Ishikawa (cell line): ENCODE measurements around the gene TTC27.

Experiments
- CEBPB ChIP-seq: IDR thresholded peaks from 2 replicates; pipeline ENCODE4 v1.6.1; 2012
- CREB1 ChIP-seq: IDR thresholded peaks from 2 replicates; pipeline ENCODE4 v1.6.1; 2012; ENCODE audit warnings: low read depth
- FOXM1 ChIP-seq: IDR thresholded peaks from 2 replicates; pipeline ENCODE4 v1.6.1; 2012; ENCODE audit warnings: low read depth, borderline replicate concordance
- RAD21 ChIP-seq: IDR thresholded peaks from 2 replicates; pipeline ENCODE4 v1.6.1; 2012; ENCODE audit warnings: low read depth
- TAF1 ChIP-seq: IDR thresholded peaks from 2 replicates; pipeline ENCODE4 v1.6.1; 2012; ENCODE audit warnings: low read depth, mild to moderate bottlenecking
- TCF12 ChIP-seq: IDR thresholded peaks from 2 replicates; pipeline ENCODE4 v1.6.1; 2012; ENCODE audit warnings: low read depth
- YY1 ChIP-seq: IDR thresholded peaks from 2 replicates; pipeline ENCODE4 v1.6.1; 2012; ENCODE audit warnings: low read depth
- ZBTB7A ChIP-seq: IDR thresholded peaks from 2 replicates; pipeline ENCODE4 v1.6.1; 2012; ENCODE audit warnings: low read depth
- TF ChIP-seq, protein P1 (sequence below): IDR thresholded peaks from 2 replicates; pipeline ENCODE4 v1.6.1; 2012
- TF ChIP-seq, protein P2 (sequence below): IDR thresholded peaks from 2 replicates; pipeline ENCODE4 v1.6.1; 2012
- TF ChIP-seq, protein P3 (sequence below): IDR thresholded peaks from 2 replicates; pipeline ENCODE4 v1.6.1; 2012; ENCODE audit warnings: low read depth, mild to moderate bottlenecking

DNA sequence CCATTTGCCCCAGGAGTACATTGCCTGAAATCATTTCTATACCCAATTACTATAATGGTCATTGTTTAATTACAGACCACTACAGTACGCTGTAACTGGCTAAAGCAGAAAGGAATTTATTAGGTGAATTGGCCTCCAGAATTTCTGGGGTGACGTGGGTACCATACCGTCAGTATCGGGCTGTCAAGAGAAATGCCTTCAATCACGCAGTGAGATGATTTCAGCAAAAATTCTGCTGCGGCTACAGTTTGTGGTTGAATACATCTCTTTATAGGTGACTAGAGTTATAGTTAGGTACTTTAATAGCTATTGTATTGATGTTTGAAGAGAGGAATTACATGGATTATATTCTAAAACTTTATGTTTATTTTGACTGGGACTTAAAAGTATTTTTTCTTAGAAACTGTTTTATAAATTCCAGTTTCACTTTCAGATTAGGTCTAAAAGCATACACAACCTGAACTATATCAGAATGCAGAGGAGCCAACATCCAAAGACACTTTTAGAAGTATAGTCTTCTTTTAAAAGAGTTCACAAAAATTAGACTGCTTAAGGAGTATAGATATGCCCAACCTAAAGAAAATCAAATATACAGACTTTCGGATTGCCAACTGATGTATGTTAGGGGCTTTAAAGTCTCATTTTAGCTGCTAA, 128.4 kb downstream of the TTC27 start:
- TF ChIP-seq, protein P1, sequence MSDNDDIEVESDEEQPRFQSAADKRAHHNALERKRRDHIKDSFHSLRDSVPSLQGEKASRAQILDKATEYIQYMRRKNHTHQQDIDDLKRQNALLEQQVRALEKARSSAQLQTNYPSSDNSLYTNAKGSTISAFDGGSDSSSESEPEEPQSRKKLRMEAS, result no peak
- TF ChIP-seq, protein P2, sequence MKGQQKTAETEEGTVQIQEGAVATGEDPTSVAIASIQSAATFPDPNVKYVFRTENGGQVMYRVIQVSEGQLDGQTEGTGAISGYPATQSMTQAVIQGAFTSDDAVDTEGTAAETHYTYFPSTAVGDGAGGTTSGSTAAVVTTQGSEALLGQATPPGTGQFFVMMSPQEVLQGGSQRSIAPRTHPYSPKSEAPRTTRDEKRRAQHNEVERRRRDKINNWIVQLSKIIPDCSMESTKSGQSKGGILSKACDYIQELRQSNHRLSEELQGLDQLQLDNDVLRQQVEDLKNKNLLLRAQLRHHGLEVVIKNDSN, result no peak
- no peak for TF ChIP-seq RAD21
- TF ChIP-seq, protein P3, sequence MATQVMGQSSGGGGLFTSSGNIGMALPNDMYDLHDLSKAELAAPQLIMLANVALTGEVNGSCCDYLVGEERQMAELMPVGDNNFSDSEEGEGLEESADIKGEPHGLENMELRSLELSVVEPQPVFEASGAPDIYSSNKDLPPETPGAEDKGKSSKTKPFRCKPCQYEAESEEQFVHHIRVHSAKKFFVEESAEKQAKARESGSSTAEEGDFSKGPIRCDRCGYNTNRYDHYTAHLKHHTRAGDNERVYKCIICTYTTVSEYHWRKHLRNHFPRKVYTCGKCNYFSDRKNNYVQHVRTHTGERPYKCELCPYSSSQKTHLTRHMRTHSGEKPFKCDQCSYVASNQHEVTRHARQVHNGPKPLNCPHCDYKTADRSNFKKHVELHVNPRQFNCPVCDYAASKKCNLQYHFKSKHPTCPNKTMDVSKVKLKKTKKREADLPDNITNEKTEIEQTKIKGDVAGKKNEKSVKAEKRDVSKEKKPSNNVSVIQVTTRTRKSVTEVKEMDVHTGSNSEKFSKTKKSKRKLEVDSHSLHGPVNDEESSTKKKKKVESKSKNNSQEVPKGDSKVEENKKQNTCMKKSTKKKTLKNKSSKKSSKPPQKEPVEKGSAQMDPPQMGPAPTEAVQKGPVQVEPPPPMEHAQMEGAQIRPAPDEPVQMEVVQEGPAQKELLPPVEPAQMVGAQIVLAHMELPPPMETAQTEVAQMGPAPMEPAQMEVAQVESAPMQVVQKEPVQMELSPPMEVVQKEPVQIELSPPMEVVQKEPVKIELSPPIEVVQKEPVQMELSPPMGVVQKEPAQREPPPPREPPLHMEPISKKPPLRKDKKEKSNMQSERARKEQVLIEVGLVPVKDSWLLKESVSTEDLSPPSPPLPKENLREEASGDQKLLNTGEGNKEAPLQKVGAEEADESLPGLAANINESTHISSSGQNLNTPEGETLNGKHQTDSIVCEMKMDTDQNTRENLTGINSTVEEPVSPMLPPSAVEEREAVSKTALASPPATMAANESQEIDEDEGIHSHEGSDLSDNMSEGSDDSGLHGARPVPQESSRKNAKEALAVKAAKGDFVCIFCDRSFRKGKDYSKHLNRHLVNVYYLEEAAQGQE, result no peak
- no peak for TF ChIP-seq FOXM1
- TF ChIP-seq TCF12, result no peak
- TF ChIP-seq CEBPB, result no peak
- TF ChIP-seq ZBTB7A, result no peak
- TF ChIP-seq YY1, result no peak
- TF ChIP-seq CREB1, result no peak
- no peak for TF ChIP-seq TAF1
